Measurements from ENCODE around the gene BCAS3.

DNA sequence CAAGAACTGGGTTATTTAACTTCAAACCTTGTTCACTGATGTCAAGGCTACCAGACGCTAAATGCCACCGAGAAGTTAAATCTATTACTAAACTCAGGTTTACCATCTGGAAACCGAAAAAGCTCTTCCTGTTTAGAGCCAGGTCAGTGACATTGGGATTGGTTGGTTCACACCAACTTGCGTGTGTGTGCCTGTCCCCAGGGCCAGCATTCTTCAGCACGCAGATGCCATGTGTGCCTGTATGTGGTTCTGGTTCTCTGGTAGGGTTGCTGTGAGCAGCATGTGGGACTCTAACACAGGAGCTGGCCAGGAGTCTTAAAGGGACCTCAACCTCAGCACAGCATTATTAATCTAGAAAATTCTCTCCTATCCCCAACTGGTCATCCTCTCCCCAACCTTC is 703.9 kb downstream of the BCAS3 start:
- TF ChIP-seq, protein P1, sequence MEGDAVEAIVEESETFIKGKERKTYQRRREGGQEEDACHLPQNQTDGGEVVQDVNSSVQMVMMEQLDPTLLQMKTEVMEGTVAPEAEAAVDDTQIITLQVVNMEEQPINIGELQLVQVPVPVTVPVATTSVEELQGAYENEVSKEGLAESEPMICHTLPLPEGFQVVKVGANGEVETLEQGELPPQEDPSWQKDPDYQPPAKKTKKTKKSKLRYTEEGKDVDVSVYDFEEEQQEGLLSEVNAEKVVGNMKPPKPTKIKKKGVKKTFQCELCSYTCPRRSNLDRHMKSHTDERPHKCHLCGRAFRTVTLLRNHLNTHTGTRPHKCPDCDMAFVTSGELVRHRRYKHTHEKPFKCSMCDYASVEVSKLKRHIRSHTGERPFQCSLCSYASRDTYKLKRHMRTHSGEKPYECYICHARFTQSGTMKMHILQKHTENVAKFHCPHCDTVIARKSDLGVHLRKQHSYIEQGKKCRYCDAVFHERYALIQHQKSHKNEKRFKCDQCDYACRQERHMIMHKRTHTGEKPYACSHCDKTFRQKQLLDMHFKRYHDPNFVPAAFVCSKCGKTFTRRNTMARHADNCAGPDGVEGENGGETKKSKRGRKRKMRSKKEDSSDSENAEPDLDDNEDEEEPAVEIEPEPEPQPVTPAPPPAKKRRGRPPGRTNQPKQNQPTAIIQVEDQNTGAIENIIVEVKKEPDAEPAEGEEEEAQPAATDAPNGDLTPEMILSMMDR (IDR thresholded peaks at IDR 0.05; ENCODE audit: low read depth, low read length): no peak
- no peak for TF ChIP-seq EZH2phosphoT487 (IDR thresholded peaks at IDR 0.05; ENCODE audit: low read depth)

All from OCI-LY3 (cell line).